HEK293 (cell line): ENCODE measurements around the gene ASTN2.

Source experiments
- CTCF ChIA-PET: fragments of 350-600 bp; formaldehyde crosslinking; extraction: SDS; loops from one replicate; lab custom pipeline; 2021; ENCODE audit warnings: antibody characterized with exemption; lab: Yijun Ruan, JAX
- POLR2A ChIA-PET: fragments of 300-600 bp; formaldehyde crosslinking; extraction: SDS; loops from one replicate; lab custom pipeline; 2020; ENCODE audit warnings: antibody characterized with exemption, inconsistent platforms; lab: Yijun Ruan, JAX
- H3K27ac ChIP-seq: fragments of 200-500 bp; sonication (Bioruptor generic); 2 replicates; pipeline ENCODE4 v1.5.1; 2014; ENCODE audit warnings: low read depth, low read length, control low read depth, inconsistent platforms; ENCODE audit errors: extremely low read depth
- H3K36me3 ChIP-seq, 2 experiments: fragments of 200-500 bp in 1 of 2; sonication (Bioruptor generic) in 1 of 2; 1 replicate in 1 of 2; 2 replicates in 1 of 2; pipeline ENCODE4 v1.5.1; 2014 to 2017; ENCODE audit warnings: inconsistent platforms in 2 of 2, low read length in 2 of 2; ENCODE audit not compliant: control insufficient read depth in 2 of 2, insufficient read depth in 1 of 2
- H3K4me1 ChIP-seq: fragments of 200-500 bp; sonication (Bioruptor generic); 2 replicates; pipeline ENCODE4 v1.5.1; 2014; ENCODE audit warnings: mild to moderate bottlenecking, low read length, inconsistent platforms; ENCODE audit not compliant: control insufficient read depth, insufficient read depth
- H3K4me3 ChIP-seq: 2 replicates; pipeline ENCODE4 v1.5.1; 2011; ENCODE audit warnings: low read depth, mild to moderate bottlenecking, control low read depth, low read length, moderate library complexity
- H3K9me3 ChIP-seq: fragments of 200-500 bp; sonication (Bioruptor generic); 2 replicates; pipeline ENCODE4 v1.5.1; 2014; ENCODE audit warnings: low read depth, low read length, inconsistent platforms; ENCODE audit not compliant: control insufficient read depth, insufficient read depth
- BCL11B ChIP-seq: fragments of 450-650 bp; formaldehyde crosslinking; IDR thresholded peaks from 2 replicates; pipeline ENCODE4 v1.5.1; 2016; ENCODE audit warnings: low read depth, missing biosample characterization, missing genetic modification characterization
- HOXC10 ChIP-seq: sonication (generic); formaldehyde crosslinking; IDR thresholded peaks from 2 replicates; pipeline ENCODE4 v1.8.1; 2023; ENCODE audit warnings: mild to moderate bottlenecking, missing genetic modification reagents
- KLF9 ChIP-seq: fragments of 450-650 bp; formaldehyde crosslinking; IDR thresholded peaks from 2 replicates; pipeline ENCODE4 v1.5.1; 2016; ENCODE audit warnings: missing biosample characterization, missing genetic modification characterization, low read depth
- RBAK ChIP-seq: fragments of 450-650 bp; formaldehyde crosslinking; IDR thresholded peaks from 2 replicates; pipeline ENCODE4 v1.5.1; 2016; ENCODE audit warnings: missing biosample characterization, missing genetic modification characterization
- YY2 ChIP-seq: fragments of 450-650 bp; formaldehyde crosslinking; IDR thresholded peaks from 2 replicates; pipeline ENCODE4 v1.5.1; 2016; ENCODE audit warnings: missing biosample characterization, missing genetic modification characterization
- ZBTB7A ChIP-seq: fragments of 450-650 bp; formaldehyde crosslinking; IDR thresholded peaks from 2 replicates; pipeline ENCODE4 v1.5.1; 2016; ENCODE audit warnings: low read depth, missing biosample characterization, missing genetic modification characterization
- ZNF112 ChIP-seq: fragments of 450-650 bp; formaldehyde crosslinking; IDR thresholded peaks from 2 replicates; pipeline ENCODE4 v1.5.0; 2017; ENCODE audit warnings: missing biosample characterization, missing genetic modification characterization
- ZNF202 ChIP-seq: fragments of 450-650 bp; formaldehyde crosslinking; IDR thresholded peaks from 2 replicates; pipeline ENCODE4 v1.5.1; 2016; ENCODE audit warnings: missing biosample characterization, missing genetic modification characterization, borderline replicate concordance
- ZNF514 ChIP-seq: fragments of 450-650 bp; formaldehyde crosslinking; IDR thresholded peaks from 2 replicates; pipeline ENCODE4 v1.5.1; 2016; ENCODE audit warnings: missing biosample characterization, missing genetic modification characterization
- ZNF530 ChIP-seq: fragments of 450-650 bp; formaldehyde crosslinking; IDR thresholded peaks from 2 replicates; pipeline ENCODE4 v1.5.1; 2016; ENCODE audit warnings: low read depth, missing biosample characterization, missing genetic modification characterization
- ZNF560 ChIP-seq: fragments of 450-650 bp; formaldehyde crosslinking; IDR thresholded peaks from 2 replicates; pipeline ENCODE4 v1.5.1; 2017; ENCODE audit warnings: missing biosample characterization, missing genetic modification characterization, borderline replicate concordance
- ZNF658 ChIP-seq: fragments of 450-650 bp; formaldehyde crosslinking; IDR thresholded peaks from 2 replicates; pipeline ENCODE4; 2016; ENCODE audit warnings: missing biosample characterization, missing genetic modification characterization
- ZNF747 ChIP-seq: fragments of 450-650 bp; formaldehyde crosslinking; IDR thresholded peaks from 2 replicates; pipeline ENCODE4 v1.5.1; 2016; ENCODE audit warnings: missing biosample characterization, missing genetic modification characterization
- ZXDB ChIP-seq: fragments of 450-650 bp; formaldehyde crosslinking; IDR thresholded peaks from 2 replicates; pipeline ENCODE4 v1.5.1; 2016; ENCODE audit warnings: missing biosample characterization, missing genetic modification characterization
- TF ChIP-seq, protein P1 (sequence below): fragments of 450-650 bp; formaldehyde crosslinking; IDR thresholded peaks from 2 replicates; pipeline ENCODE4 v1.5.1; 2016; ENCODE audit warnings: missing biosample characterization, missing genetic modification characterization
- TF ChIP-seq, protein P2 (sequence below): fragments of 450-650 bp; formaldehyde crosslinking; IDR thresholded peaks from 2 replicates; pipeline ENCODE4 v1.5.1; 2016; ENCODE audit warnings: missing biosample characterization, missing genetic modification characterization
- TF ChIP-seq, protein P3 (sequence below): fragments of 450-650 bp; formaldehyde crosslinking; IDR thresholded peaks from 2 replicates; pipeline ENCODE4 v1.5.1; 2016; ENCODE audit warnings: missing biosample characterization, missing genetic modification characterization
- TF ChIP-seq, protein P4 (sequence below): fragments of 450-650 bp; formaldehyde crosslinking; conservative IDR thresholded peaks from 2 replicates; pipeline ENCODE4 v1.5.1; 2016; ENCODE audit warnings: low read depth, missing biosample characterization, missing genetic modification characterization
- TF ChIP-seq, protein P5 (sequence below): fragments of 450-650 bp; IDR thresholded peaks from 2 replicates; pipeline ENCODE4 v1.5.1; 2018; ENCODE audit warnings: missing biosample characterization, missing genetic modification characterization
- TF ChIP-seq, protein P6 (sequence below): fragments of 450-650 bp; formaldehyde crosslinking; IDR thresholded peaks from 2 replicates; pipeline ENCODE4 v1.5.1; 2016; ENCODE audit warnings: missing biosample characterization, missing genetic modification characterization

The ASTN2 gene

DNA sequence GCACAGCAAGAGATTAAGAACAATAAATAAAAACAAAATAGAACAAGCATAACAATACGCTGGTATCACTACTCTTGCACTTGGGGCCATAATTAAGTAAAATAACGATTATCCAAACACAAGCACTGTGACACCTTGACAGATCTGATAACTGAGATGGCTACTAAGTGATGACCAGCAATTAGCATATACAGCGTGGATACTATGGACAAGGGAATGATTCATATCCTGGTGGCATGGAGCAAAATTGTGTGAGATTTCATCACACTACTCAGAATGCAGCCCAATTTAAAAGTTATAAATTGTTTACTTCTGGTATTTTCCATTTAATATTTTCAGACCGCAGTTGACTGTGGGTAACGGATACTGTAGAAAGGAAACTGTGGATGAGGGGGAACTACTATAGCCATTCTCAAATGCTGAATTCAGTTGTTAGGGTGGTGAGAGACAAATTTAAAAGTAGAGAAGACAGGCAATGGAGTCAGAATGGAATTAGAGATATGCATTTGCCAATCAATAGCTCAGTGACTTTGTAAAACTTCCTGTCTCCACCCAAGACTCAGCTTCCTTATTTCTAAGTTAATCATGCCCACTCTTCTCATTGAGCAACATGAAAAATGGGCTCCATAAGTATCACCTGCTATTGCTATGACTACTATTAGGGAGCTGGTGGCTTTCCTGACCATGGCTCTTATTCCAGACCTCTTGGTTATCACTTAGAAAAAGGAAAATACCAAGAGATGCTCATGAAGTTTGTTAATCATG lies 427.0 kb downstream of the ASTN2 start (continued):
- TF ChIP-seq, protein P1, sequence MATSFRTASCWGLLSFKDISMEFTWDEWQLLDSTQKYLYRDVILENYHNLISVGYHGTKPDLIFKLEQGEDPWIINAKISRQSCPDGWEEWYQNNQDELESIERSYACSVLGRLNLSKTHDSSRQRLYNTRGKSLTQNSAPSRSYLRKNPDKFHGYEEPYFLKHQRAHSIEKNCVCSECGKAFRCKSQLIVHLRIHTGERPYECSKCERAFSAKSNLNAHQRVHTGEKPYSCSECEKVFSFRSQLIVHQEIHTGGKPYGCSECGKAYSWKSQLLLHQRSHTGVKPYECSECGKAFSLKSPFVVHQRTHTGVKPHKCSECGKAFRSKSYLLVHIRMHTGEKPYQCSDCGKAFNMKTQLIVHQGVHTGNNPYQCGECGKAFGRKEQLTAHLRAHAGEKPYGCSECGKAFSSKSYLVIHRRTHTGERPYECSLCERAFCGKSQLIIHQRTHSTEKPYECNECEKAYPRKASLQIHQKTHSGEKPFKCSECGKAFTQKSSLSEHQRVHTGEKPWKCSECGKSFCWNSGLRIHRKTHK, result no peak
- TF ChIP-seq, protein P2, sequence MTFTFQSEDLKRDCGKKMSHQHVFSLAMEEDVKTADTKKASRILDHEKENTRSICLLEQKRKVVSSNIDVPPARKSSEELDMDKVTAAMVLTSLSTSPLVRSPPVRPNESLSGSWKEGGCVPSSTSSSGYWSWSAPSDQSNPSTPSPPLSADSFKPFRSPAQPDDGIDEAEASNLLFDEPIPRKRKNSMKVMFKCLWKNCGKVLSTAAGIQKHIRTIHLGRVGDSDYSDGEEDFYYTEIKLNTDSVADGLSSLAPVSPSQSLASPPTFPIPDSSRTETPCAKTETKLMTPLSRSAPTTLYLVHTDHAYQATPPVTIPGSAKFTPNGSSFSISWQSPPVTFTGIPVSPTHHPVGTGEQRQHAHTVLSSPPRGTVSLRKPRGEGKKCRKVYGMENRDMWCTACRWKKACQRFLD (tag by site-specific recombination), result no peak

DNA sequence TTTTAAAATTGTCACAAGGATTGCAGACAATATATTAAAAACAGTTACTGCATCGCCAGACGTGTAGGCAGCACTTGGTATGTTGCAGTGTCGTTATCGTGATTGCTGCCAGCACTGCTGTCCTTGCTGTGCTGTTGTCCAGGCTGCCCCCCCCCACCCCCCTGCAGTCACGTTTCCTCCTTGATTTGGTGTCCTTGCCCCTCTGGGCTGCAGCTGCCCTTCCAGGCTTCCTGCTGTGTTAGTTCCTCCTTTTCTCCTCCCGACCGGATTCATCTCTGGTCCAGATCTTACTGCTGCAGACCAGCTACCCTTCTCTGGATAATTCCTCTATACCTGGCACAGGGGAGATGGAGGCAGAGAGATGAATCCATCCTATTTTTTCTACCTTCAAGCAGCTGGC lies 428.8 kb downstream of the ASTN2 start:
- Histone ChIP-seq H3K36me3 (no peaks in the 10 kb centered on the region), H3K4me1 (no peaks in the 10 kb centered on the region), H3K27ac (no peak overlapping the region), H3K9me3 (no peaks in the 10 kb centered on the region), H3K4me3 (no peak overlapping the region)
- POLR2A ChIA-PET, result no interaction called here
- CTCF ChIA-PET, result no interaction called here
- TF ChIP-seq ZNF658 (tag by site-specific recombination), result no peak
- no peak for TF ChIP-seq ZNF560 (tag by site-specific recombination)
- TF ChIP-seq KLF9 (tag by site-specific recombination), result no peak
- no peak for TF ChIP-seq ZNF747
- no peak for TF ChIP-seq HOXC10 (CRISPR knock-in tag)
- no peak for TF ChIP-seq ZNF514 (tag by site-specific recombination)
- no peak for TF ChIP-seq ZNF202
- no peak for TF ChIP-seq RBAK
- TF ChIP-seq ZNF112, result no peak
- TF ChIP-seq ZBTB7A, result no peak
- no peak for TF ChIP-seq BCL11B (tag by site-specific recombination)
- no peak for TF ChIP-seq YY2 (tag by site-specific recombination)
- TF ChIP-seq, protein P3, sequence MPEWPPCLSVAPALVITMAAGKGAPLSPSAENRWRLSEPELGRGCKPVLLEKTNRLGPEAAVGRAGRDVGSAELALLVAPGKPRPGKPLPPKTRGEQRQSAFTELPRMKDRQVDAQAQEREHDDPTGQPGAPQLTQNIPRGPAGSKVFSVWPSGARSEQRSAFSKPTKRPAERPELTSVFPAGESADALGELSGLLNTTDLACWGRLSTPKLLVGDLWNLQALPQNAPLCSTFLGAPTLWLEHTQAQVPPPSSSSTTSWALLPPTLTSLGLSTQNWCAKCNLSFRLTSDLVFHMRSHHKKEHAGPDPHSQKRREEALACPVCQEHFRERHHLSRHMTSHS, result no peak
- no peak for TF ChIP-seq ZNF530 (tag by site-specific recombination)
- TF ChIP-seq, protein P4, sequence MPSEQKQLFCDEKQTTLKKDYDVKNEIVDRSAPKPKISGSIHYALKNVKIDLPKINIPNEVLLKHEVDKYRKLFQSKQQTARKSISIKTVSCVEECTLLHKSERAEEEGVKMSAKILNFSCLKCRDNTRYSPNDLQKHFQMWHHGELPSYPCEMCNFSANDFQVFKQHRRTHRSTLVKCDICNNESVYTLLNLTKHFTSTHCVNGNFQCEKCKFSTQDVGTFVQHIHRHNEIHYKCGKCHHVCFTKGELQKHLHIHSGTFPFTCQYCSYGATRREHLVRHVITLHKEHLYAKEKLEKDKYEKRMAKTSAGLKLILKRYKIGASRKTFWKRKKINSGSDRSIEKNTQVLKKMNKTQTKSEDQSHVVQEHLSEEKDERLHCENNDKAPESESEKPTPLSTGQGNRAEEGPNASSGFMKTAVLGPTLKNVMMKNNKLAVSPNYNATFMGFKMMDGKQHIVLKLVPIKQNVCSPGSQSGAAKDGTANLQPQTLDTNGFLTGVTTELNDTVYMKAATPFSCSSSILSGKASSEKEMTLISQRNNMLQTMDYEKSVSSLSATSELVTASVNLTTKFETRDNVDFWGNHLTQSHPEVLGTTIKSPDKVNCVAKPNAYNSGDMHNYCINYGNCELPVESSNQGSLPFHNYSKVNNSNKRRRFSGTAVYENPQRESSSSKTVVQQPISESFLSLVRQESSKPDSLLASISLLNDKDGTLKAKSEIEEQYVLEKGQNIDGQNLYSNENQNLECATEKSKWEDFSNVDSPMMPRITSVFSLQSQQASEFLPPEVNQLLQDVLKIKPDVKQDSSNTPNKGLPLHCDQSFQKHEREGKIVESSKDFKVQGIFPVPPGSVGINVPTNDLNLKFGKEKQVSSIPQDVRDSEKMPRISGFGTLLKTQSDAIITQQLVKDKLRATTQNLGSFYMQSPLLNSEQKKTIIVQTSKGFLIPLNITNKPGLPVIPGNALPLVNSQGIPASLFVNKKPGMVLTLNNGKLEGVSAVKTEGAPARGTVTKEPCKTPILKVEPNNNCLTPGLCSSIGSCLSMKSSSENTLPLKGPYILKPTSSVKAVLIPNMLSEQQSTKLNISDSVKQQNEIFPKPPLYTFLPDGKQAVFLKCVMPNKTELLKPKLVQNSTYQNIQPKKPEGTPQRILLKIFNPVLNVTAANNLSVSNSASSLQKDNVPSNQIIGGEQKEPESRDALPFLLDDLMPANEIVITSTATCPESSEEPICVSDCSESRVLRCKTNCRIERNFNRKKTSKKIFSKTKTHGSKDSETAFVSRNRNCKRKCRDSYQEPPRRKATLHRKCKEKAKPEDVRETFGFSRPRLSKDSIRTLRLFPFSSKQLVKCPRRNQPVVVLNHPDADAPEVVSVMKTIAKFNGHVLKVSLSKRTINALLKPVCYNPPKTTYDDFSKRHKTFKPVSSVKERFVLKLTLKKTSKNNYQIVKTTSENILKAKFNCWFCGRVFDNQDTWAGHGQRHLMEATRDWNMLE (tag by site-specific recombination), result no peak
- no peak for TF ChIP-seq ZXDB (tag by site-specific recombination)
- TF ChIP-seq, protein P5, sequence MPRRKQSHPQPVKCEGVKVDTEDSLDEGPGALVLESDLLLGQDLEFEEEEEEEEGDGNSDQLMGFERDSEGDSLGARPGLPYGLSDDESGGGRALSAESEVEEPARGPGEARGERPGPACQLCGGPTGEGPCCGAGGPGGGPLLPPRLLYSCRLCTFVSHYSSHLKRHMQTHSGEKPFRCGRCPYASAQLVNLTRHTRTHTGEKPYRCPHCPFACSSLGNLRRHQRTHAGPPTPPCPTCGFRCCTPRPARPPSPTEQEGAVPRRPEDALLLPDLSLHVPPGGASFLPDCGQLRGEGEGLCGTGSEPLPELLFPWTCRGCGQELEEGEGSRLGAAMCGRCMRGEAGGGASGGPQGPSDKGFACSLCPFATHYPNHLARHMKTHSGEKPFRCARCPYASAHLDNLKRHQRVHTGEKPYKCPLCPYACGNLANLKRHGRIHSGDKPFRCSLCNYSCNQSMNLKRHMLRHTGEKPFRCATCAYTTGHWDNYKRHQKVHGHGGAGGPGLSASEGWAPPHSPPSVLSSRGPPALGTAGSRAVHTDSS, result no peak
- TF ChIP-seq, protein P6, sequence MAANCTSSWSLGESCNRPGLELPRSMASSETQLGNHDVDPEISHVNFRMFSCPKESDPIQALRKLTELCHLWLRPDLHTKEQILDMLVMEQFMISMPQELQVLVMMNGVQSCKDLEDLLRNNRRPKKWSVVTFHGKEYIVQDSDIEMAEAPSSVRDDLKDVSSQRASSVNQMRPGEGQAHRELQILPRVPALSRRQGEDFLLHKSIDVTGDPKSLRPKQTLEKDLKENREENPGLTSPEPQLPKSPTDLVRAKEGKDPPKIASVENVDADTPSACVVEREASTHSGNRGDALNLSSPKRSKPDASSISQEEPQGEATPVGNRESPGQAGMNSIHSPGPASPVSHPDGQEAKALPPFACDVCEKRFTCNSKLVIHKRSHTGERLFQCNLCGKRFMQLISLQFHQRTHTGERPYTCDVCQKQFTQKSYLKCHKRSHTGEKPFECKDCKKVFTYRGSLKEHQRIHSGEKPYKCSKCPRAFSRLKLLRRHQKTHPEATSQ (tag by site-specific recombination), result no peak
